Heart right ventricle (tissue), 16 donors: Measurements from ENCODE around the gene PXYLP1. TPM values are rescaled to one million over a fixed set of nuclear protein-coding genes. Genes with fewer than 3 reads are reported as not detected.
A peak's percentile ranks its signal among the peaks of the same experiment; 100 is the strongest.

Source experiments
- ATAC-seq, 8 donors: fragments of 200-7000 bp; cut with Tn5 transposase; one replicate each; pipeline ENCODE4 v1.9.1; 2020; ENCODE audit warnings: mild to moderate bottlenecking in 8 of 8, moderate library complexity in 8 of 8, moderate number of reproducible peaks in 1 of 8
- DNase-seq, 2 donors: peaks; one replicate each; pipeline ENCODE4 v3.0.0-alpha.2; 2020
- H3K27ac ChIP-seq, 10 donors: fragments of 200-600 bp; sonication (generic) in 2 of 10; one replicate each; pipeline versions ENCODE4 v1.5.0 to v1.8.0; 2020 to 2022; ENCODE audit warnings: mild to moderate bottlenecking in 3 of 10
- H3K27me3 ChIP-seq, 7 donors: fragments of 200-600 bp; one replicate each; pipeline ENCODE4 v1.8.0; 2021 to 2022; ENCODE audit warnings: mild to moderate bottlenecking in 2 of 7
- H3K36me3 ChIP-seq, 9 donors: fragments of 200-600 bp; sonication (generic) in 1 of 9; one replicate each; pipeline versions ENCODE4 v1.5.0 to v1.8.0; 2020 to 2022; ENCODE audit warnings: mild to moderate bottlenecking in 2 of 9
- H3K4me1 ChIP-seq, 9 donors: fragments of 200-600 bp; sonication (generic) in 1 of 9; one replicate each; pipeline versions ENCODE4 v1.5.0 to v1.8.0; 2020 to 2022; ENCODE audit warnings: mild to moderate bottlenecking in 4 of 9
- H3K4me3 ChIP-seq, 10 donors: fragments of 200-600 bp; sonication (generic) in 2 of 10; one replicate each; pipeline versions ENCODE4 v1.5.0 to v1.8.0; 2020 to 2022; ENCODE audit warnings: mild to moderate bottlenecking in 7 of 10, moderate library complexity in 2 of 10
- H3K9me3 ChIP-seq, 11 donors: fragments of 200-600 bp in 10 of 11; sonication (generic) in 2 of 11; one replicate each; pipeline versions ENCODE4 v1.5.0 to v1.8.0; 2013 to 2022; ENCODE audit warnings: mild to moderate bottlenecking in 2 of 11, control low read depth in 1 of 11, moderate library complexity in 1 of 11
- WGBS, 2 donors: extraction: QIAGEN DNeasy Blood & Tissue Kit; methylation state at CpG; one replicate each; pipeline ENCODE4 v1.1.7; 2013; ENCODE audit warnings: inconsistent platforms in 1 of 2; 5-methylcytosine and 5-hydroxymethylcytosine counted together
- intact Hi-C, 10 donors: fragments of 100-400 bp; cut with DNase I; formaldehyde crosslinking; loops; one replicate each; pipeline versions ENCODE4 v1.11.1 to v1.14.2; 2022
- polyA plus RNA-seq, 2 donors: library from polyadenylated mRNA; stranded (reverse); fragments of 200-250 nt; gene quantifications; one replicate each; pipeline ENCODE4 v1.2.3, GENCODE V29; 2013
- total RNA-seq, 10 donors: library from RNA; stranded (reverse); fragmentation: NEBNext Ultra II Directional in 3 of 10; extraction: Animal tissue kit (Norgen Biotek cat#: 25700) in 3 of 10; gene quantifications; one replicate each; pipeline versions ENCODE4 v1.2.1 to v1.2.4, GENCODE V29; 2021 to 2023
- TF ChIP-seq, protein P1 (sequence below), 9 donors: fragments of 200-600 bp; sonication (generic) in 2 of 9; IDR thresholded peaks; one replicate each; pipeline versions ENCODE4 v1.5.0 to v1.8.0; 2021 to 2022; ENCODE audit warnings: antibody characterized with exemption in 9 of 9, mild to moderate bottlenecking in 5 of 9, moderate library complexity in 1 of 9
- donor health status: Arrhythmogenic right ventricular cardiomyopathy.
- donor health status: ischemic (EF 13 %, LVEDD 7.1; RV severe dilation, severe dysfunction).
- donor health status: healthy with polysubstance abuse.
- donor health status: DM: no; HTN: yes; CAD: no.
- donor health status: DM: no; HTN: no; CAD: no.
- donor health status: ischemic (EF 25% LVEDD 6.9; RV normal size, moderate dysfunction).
- donor health status: ischemic (EF 25% LVEDD 5.7; RV mildly dilated, moderate dysfunction).
- donor health status: healthy.
- donor health status: DM: yes; HTN: yes; CAD: no.
- donor health status: Ischemic cardiomyopathy.
- donor health status: ischemic (EF 35%, LVEDD 5.7; RV mildly dilated, moderate dysfunction).
- donor health status: nonischemic (EF 11% LVEDD 7.7; RV severe dilation, severe dysfunction).
- donor health status: DM: yes; HTN: yes; CAD: no.
- donor health status: PGD.
- donor health status: ischemic (EF 29% LVEDD 5.4; RV normal size, mild dysfunction).
- donor health status: nonischemic (EF 23%, LVEDD 6.1; RV moderate dilation, normal function).

The PXYLP1 gene
- total and polyA plus RNA-seq, 12 donors = 8.7 to 33.5 (median 17.9) TPM

DNA sequence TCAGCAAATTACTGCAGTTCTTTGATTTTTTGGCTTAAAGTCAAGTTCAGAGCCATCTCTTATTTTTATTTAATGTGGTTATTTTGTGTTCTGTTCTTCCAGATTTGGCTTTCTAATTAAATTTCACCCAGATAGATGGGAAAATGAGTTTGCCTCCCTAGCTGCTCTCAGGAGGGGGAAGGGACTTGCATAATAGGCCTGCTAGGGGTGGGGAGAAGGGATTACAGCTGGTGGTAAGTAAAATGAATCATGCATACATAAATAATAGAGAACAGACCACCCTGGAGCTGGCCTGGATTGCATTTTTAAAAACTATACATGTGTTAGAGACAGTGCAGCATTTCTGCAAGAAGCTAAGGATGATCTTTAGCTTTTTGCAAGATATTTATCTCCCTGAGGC lies 3.9 kb upstream of the PXYLP1 start:
- Histone ChIP-seq H3K9me3 (peaks cover 0 to 13% (median 0%) of the 10 kb centered on the region in 11 donors), H3K27me3 (no peaks in the 10 kb centered on the region), H3K27ac (no peak overlapping the region), H3K36me3 (no peaks in the 10 kb centered on the region), H3K4me3 (no peak overlapping the region), H3K4me1 (peaks cover 2 to 17% (median 11%) of the 10 kb centered on the region in 9 donors)
- DNase-seq = no peak
- TF ChIP-seq, protein P1, sequence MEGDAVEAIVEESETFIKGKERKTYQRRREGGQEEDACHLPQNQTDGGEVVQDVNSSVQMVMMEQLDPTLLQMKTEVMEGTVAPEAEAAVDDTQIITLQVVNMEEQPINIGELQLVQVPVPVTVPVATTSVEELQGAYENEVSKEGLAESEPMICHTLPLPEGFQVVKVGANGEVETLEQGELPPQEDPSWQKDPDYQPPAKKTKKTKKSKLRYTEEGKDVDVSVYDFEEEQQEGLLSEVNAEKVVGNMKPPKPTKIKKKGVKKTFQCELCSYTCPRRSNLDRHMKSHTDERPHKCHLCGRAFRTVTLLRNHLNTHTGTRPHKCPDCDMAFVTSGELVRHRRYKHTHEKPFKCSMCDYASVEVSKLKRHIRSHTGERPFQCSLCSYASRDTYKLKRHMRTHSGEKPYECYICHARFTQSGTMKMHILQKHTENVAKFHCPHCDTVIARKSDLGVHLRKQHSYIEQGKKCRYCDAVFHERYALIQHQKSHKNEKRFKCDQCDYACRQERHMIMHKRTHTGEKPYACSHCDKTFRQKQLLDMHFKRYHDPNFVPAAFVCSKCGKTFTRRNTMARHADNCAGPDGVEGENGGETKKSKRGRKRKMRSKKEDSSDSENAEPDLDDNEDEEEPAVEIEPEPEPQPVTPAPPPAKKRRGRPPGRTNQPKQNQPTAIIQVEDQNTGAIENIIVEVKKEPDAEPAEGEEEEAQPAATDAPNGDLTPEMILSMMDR (IDR thresholded peaks at IDR 0.05) = no peak
- intact Hi-C loops = no loop called here
- no peak for ATAC-seq

DNA sequence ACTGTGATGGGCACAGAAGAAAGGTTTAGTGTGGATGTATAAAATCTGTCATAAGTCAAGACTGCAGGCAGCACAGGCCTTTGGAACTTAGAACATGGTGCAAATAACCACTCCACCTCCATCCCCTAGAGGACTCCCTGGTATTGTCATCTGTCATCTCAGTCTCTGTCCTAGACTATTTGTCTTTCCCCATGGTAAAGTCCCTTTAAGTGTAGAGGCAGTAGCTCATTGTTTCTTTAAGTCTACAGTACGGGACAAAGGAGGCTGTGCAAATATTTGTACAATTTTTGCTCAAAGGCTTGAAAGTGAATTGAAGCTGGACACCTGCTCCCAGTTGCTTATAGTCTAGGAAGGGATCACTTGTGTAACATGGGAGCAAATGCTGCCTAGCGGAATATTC lies 3.2 kb upstream of the PXYLP1 start:
- TF ChIP-seq, protein P1 (IDR thresholded peaks at IDR 0.05) = no peak
- no peaks in the 10 kb centered on the region for H3K36me3 ChIP-seq
- no peak for ATAC-seq
- DNase-seq = no peak
- no peaks in the 10 kb centered on the region for H3K27me3 ChIP-seq
- peaks cover 0 to 7% (median 0%) of the 10 kb centered on the region in 11 donors for H3K9me3 ChIP-seq
- intact Hi-C loops = no loop called here
- no peak overlapping the region for H3K4me3 ChIP-seq
- H3K27ac ChIP-seq = no peak overlapping the region
- 94 to 95% methylated on average over 2 of the region's 2 CpGs for WGBS, 2 donors
- H3K4me1 ChIP-seq = peaks cover 2 to 22% (median 17%) of the 10 kb centered on the region in 9 donors

DNA sequence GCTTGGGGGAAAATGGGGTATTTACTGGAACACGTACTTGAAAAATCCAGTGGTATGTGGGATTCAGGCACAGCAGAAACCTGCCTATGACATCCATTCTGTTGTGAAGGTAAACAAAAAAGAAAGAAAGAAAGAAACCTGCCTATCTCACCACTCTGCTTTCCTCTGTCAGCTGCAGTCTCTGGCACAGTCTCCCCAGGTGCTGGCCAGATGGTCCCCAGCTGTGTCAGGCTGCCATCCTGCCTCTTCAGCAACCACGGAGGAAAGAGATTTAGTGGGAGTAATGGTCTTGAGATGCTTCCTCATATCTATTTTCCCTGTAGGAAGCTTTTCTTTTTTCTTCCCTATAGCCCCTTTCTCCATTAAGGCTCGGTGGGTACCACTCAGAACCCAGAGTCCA lies 2.5 kb upstream of the PXYLP1 start:
- Histone ChIP-seq H3K4me1 (peaks cover 2 to 28% (median 17%) of the 10 kb centered on the region in 9 donors), H3K27ac (no peak overlapping the region), H3K36me3 (no peaks in the 10 kb centered on the region), H3K4me3 (no peak overlapping the region), H3K27me3 (no peaks in the 10 kb centered on the region), H3K9me3 (no peaks in the 10 kb centered on the region)
- 85 to 87% methylated on average over 3 of the region's 3 CpGs for WGBS, 2 donors
- TF ChIP-seq, protein P1 (IDR thresholded peaks at IDR 0.05) = no peak
- DNase-seq (no peak), ATAC-seq (no peak)
- intact Hi-C loops = no loop called here

DNA sequence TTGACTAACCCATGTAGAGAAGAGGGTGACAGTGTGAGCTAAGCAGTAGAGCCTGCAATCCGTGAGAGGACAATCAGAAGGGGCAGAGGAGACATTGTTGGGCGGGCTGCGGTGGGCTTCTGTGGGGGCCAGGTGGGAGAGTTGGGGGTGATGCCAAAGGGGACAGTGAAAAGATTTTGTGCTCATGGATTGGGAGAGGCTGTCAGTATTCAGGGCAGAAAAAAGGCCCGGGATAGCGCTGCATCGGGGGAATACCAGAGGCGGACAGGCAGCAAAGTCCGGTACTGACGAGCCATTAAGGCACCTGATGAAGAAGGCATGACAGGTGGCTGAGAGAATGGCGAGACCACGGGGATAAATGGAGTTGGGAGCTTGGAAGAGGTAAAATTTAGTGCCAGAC lies 1.3 kb upstream of the PXYLP1 start:
- TF ChIP-seq, protein P1 (IDR thresholded peaks at IDR 0.05) = no peak
- peaks cover 0 to 4% (median 0%) of the 10 kb centered on the region in 9 donors for H3K36me3 ChIP-seq
- no peaks in the 10 kb centered on the region for H3K9me3 ChIP-seq
- peaks cover 2 to 34% (median 17%) of the 10 kb centered on the region in 9 donors for H3K4me1 ChIP-seq
- peak overlapping the region in 1 of 10 donors; percentile 87 for H3K4me3 ChIP-seq
- intact Hi-C loops = loop anchor here in 8 of 10 donors (2.0 to 10.0 kb wide), 6 partner anchors 47 to 225 kb away; partner anchors contain the start of gene ZBTB38 (in 1 of the 8)
- DNase-seq (no peak), ATAC-seq (no peak)
- WGBS, 2 donors = 97 to 98% methylated on average over 11 of the region's 11 CpGs
- peak overlapping the region in 1 of 10 donors; percentile 86 for H3K27ac ChIP-seq
- H3K27me3 ChIP-seq = no peaks in the 10 kb centered on the region
